Measurements from ENCODE around the gene CDH9.

The CDH9 gene

GRCh38 chr5:26833596-26833995 lies 204.8 kb downstream of the CDH9 start:
- no peak overlapping the region for H3K27ac ChIP-seq
- TF ChIP-seq ZFX (IDR thresholded peaks at IDR 0.05) = no peak
- TF ChIP-seq, protein P1, sequence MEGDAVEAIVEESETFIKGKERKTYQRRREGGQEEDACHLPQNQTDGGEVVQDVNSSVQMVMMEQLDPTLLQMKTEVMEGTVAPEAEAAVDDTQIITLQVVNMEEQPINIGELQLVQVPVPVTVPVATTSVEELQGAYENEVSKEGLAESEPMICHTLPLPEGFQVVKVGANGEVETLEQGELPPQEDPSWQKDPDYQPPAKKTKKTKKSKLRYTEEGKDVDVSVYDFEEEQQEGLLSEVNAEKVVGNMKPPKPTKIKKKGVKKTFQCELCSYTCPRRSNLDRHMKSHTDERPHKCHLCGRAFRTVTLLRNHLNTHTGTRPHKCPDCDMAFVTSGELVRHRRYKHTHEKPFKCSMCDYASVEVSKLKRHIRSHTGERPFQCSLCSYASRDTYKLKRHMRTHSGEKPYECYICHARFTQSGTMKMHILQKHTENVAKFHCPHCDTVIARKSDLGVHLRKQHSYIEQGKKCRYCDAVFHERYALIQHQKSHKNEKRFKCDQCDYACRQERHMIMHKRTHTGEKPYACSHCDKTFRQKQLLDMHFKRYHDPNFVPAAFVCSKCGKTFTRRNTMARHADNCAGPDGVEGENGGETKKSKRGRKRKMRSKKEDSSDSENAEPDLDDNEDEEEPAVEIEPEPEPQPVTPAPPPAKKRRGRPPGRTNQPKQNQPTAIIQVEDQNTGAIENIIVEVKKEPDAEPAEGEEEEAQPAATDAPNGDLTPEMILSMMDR (conservative IDR thresholded peaks at IDR 0.05) = no peak

Data from C4-2B (cell line).